ENCODE results near the gene SH3PXD2A. TPM values are rescaled to one million over a fixed set of nuclear protein-coding genes. Genes with fewer than 3 reads are reported as not detected.
A peak's percentile ranks its signal among the peaks of the same experiment; 100 is the strongest.

SH3PXD2A gene
- total RNA-seq, 1 donor from 2014 or later, result 2.3 TPM

DNA sequence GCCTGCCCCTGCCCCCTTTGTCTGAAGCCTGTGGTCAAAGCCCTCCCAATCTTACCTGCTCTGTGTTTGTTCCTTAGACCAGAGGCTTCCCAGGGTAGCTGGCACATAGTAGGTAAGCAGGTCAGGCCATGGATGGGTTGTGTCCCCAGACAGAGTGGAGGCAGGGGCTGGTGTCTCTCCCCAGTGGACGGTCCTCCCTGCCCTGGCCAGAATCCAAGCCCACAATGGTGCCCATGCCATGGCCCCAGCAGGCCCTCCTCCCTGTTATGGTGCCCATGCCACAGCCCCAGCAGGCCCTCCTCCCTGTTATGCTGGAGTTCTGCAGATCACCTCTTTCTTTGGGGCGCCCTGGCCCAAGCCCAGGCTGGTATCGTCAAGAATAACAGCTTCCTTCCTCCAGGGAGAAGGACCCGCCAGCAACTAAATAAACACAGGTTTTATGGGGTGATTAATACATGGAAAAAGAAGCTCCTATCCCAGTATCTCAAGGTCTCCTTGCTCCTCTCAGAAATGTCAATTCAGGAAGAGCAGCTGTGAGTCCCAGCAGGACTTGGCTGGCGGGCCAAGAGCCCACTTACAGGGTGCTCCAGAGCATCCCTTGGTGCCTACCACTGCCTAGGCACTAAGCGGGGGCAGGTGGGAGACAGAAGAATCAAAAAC is 279.8 kb downstream of the SH3PXD2A start:
- Histone ChIP-seq H4K20me1 (ENCODE audit: low read depth) (no peaks in the 10 kb centered on the region), H2AFZ (replicated peaks) (no peak overlapping the region), H3K36me3 (no peaks in the 10 kb centered on the region), H3K4me1 (no peaks in the 10 kb centered on the region), H3F3A (ENCODE audit: low read depth) (no peaks in the 10 kb centered on the region), H3K9ac (no peak overlapping the region), H3K27ac (no peak overlapping the region), H3K9me3 (ENCODE audit: low read depth) (no peaks in the 10 kb centered on the region), H3K79me2 (ENCODE audit: low read depth) (no peaks in the 10 kb centered on the region), H3K27me3 (no peaks in the 10 kb centered on the region), H3K4me2 (no peak overlapping the region), H3K4me3 (no peak overlapping the region)
- H3K27ac Mint-ChIP-seq, result no peak overlapping the region
- no peaks in the 10 kb centered on the region for H3K36me3 Mint-ChIP-seq
- no peak overlapping the region for H3K4me3 Mint-ChIP-seq
- TF ChIP-seq EZH2 (IDR thresholded peaks at IDR 0.05), result no peak
- TF ChIP-seq, protein P1, sequence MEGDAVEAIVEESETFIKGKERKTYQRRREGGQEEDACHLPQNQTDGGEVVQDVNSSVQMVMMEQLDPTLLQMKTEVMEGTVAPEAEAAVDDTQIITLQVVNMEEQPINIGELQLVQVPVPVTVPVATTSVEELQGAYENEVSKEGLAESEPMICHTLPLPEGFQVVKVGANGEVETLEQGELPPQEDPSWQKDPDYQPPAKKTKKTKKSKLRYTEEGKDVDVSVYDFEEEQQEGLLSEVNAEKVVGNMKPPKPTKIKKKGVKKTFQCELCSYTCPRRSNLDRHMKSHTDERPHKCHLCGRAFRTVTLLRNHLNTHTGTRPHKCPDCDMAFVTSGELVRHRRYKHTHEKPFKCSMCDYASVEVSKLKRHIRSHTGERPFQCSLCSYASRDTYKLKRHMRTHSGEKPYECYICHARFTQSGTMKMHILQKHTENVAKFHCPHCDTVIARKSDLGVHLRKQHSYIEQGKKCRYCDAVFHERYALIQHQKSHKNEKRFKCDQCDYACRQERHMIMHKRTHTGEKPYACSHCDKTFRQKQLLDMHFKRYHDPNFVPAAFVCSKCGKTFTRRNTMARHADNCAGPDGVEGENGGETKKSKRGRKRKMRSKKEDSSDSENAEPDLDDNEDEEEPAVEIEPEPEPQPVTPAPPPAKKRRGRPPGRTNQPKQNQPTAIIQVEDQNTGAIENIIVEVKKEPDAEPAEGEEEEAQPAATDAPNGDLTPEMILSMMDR (IDR thresholded peaks at IDR 0.05), result no peak
- no peak for TF ChIP-seq EZH2phosphoT487 (IDR thresholded peaks at IDR 0.05)
- peaks cover 4% of the 10 kb centered on the region for H3K4me1 Mint-ChIP-seq
- no peak for DNase-seq (ENCODE audit: low spot score)
- H3K9me3 Mint-ChIP-seq, result no peaks in the 10 kb centered on the region
- peaks cover 6% of the 10 kb centered on the region for H3K27me3 Mint-ChIP-seq (ENCODE audit: insufficient read depth, low read depth)

DNA sequence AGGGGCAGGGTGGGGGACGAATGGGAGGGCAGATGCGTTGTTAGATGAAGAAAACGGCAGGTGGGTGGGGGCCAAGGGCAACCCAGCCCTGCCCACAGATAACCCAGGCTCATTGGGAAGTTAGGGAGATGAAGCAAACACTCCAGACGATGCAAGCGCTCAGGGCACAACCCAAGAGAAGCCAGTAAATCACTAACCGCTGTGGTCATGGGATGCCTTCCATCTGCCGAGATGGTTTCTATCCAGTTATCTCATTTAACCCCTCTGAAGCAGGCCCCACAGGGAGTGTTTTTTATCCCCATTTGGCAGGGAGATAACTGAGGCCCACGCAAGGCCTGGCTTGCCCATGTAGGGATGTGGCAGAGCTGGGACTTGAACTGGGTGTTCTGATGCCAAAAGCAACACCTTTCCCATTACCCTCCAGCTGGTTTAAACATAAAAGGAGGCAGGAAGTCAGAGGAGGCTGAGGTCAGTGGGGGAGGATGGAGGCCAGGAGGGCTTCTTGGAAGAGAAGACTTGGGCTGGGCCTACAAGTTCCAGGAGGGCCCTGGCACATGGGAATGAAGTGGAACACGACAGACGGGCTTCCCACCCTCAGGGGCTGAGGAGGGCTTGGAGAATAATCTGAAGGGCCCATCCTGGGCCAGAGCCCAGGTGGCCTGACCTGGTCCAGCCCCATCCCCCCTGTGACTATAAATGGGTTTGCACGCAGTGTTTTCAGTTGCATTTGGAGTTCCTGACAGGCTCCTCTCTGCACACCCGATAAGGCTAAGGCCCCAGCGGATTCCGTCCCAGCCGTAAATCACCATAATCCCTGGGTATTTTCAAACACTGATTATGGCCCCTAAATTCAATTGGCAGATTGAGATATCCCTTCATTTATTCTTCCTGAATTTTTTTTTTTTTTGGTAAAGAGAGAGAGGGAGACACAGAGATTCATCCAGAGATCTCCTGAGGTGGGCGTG is 281.0 kb downstream of the SH3PXD2A start:
- H3K79me2 ChIP-seq (ENCODE audit: low read depth), result no peaks in the 10 kb centered on the region
- no peaks in the 10 kb centered on the region for H3K9me3 Mint-ChIP-seq
- H3K9me3 ChIP-seq (ENCODE audit: low read depth), result no peaks in the 10 kb centered on the region
- no peaks in the 10 kb centered on the region for H3K36me3 Mint-ChIP-seq
- H3K4me1 ChIP-seq, result no peaks in the 10 kb centered on the region
- peak overlapping the region; percentile 40 for H3K27ac Mint-ChIP-seq
- H3K4me3 Mint-ChIP-seq, result no peak overlapping the region
- no peaks in the 10 kb centered on the region for H3K36me3 ChIP-seq
- H3K4me1 Mint-ChIP-seq, result peaks cover 5% of the 10 kb centered on the region
- H3K9ac ChIP-seq, result no peak overlapping the region
- H3K27ac ChIP-seq, result no peak overlapping the region
- H4K20me1 ChIP-seq (ENCODE audit: low read depth), result no peaks in the 10 kb centered on the region
- no peak overlapping the region for H2AFZ ChIP-seq (replicated peaks)
- DNase-seq (ENCODE audit: low spot score), result no peak
- no peaks in the 10 kb centered on the region for H3F3A ChIP-seq (ENCODE audit: low read depth)
- no peak overlapping the region for H3K4me2 ChIP-seq
- no peak for TF ChIP-seq EZH2phosphoT487 (IDR thresholded peaks at IDR 0.05)
- TF ChIP-seq, protein P1 (IDR thresholded peaks at IDR 0.05), result no peak
- TF ChIP-seq EZH2 (IDR thresholded peaks at IDR 0.05), result no peak
- H3K4me3 ChIP-seq, result no peak overlapping the region
- no peaks in the 10 kb centered on the region for H3K27me3 ChIP-seq
- H3K27me3 Mint-ChIP-seq (ENCODE audit: insufficient read depth, low read depth), result peaks cover 6% of the 10 kb centered on the region

DNA sequence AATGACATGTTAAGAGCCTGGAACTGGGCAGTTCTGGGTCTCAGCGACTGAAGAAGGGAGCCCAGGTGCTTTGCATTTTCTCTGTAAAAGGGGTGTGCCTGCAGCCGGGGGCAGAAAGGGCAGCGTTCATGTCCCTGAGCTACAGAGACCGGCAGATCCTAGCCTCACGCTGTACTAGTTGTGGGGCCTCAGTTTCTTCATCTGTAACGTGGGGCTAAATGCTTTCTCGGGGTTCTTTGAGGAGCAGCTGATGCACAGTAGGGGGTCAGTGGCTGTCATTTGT is 282.2 kb downstream of the SH3PXD2A start:
- no peaks in the 10 kb centered on the region for H3K36me3 ChIP-seq
- peaks cover 7% of the 10 kb centered on the region for H3K4me1 Mint-ChIP-seq
- H2AFZ ChIP-seq (replicated peaks), result no peak overlapping the region
- peaks cover 8% of the 10 kb centered on the region for H3K27me3 Mint-ChIP-seq (ENCODE audit: insufficient read depth, low read depth)
- no peaks in the 10 kb centered on the region for H3K36me3 Mint-ChIP-seq
- no peak overlapping the region for H3K9ac ChIP-seq
- no peaks in the 10 kb centered on the region for H3F3A ChIP-seq (ENCODE audit: low read depth)
- no peaks in the 10 kb centered on the region for H3K4me1 ChIP-seq
- no peaks in the 10 kb centered on the region for H4K20me1 ChIP-seq (ENCODE audit: low read depth)
- no peaks in the 10 kb centered on the region for H3K9me3 Mint-ChIP-seq
- no peak overlapping the region for H3K4me3 Mint-ChIP-seq
- no peak overlapping the region for H3K27ac ChIP-seq
- H3K27me3 ChIP-seq, result no peaks in the 10 kb centered on the region
- DNase-seq (ENCODE audit: low spot score), result no peak
- TF ChIP-seq, protein P1 (IDR thresholded peaks at IDR 0.05), result no peak
- TF ChIP-seq EZH2phosphoT487 (IDR thresholded peaks at IDR 0.05) (no peak), EZH2 (IDR thresholded peaks at IDR 0.05) (no peak)
- H3K4me3 ChIP-seq, result no peak overlapping the region
- H3K4me2 ChIP-seq, result no peak overlapping the region
- no peaks in the 10 kb centered on the region for H3K9me3 ChIP-seq (ENCODE audit: low read depth)
- H3K79me2 ChIP-seq (ENCODE audit: low read depth), result no peaks in the 10 kb centered on the region
- no peak overlapping the region for H3K27ac Mint-ChIP-seq

Measured in neural progenitor cell (in vitro differentiated cells).